ENCODE measurements around the gene SEC16A.

DNA sequence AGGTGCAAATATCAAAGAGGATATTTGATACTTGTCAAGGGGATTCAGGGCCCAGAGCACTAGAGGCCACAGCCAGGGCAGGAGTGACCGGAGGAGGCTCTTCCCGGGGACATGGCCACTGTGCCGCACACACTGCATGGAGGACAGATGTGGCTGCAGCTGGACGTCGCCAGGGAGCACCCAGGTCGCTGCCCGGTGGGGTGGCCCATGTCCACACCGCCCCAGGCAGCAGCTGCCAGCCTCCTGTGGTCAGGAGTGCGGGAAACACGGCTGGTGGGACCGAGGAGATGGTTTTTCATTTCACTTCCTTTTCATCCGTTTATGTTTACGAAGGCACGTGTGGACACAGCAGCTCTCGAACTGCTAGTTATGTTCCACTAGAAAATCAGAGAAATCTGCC is 15.1 kb downstream of the SEC16A start:
- TF ChIP-seq, protein P1, sequence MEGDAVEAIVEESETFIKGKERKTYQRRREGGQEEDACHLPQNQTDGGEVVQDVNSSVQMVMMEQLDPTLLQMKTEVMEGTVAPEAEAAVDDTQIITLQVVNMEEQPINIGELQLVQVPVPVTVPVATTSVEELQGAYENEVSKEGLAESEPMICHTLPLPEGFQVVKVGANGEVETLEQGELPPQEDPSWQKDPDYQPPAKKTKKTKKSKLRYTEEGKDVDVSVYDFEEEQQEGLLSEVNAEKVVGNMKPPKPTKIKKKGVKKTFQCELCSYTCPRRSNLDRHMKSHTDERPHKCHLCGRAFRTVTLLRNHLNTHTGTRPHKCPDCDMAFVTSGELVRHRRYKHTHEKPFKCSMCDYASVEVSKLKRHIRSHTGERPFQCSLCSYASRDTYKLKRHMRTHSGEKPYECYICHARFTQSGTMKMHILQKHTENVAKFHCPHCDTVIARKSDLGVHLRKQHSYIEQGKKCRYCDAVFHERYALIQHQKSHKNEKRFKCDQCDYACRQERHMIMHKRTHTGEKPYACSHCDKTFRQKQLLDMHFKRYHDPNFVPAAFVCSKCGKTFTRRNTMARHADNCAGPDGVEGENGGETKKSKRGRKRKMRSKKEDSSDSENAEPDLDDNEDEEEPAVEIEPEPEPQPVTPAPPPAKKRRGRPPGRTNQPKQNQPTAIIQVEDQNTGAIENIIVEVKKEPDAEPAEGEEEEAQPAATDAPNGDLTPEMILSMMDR (IDR thresholded peaks at IDR 0.05) = no peak
- no peak for TF ChIP-seq POLR2A (IDR thresholded peaks at IDR 0.05)

Measured in Peyer's patch (tissue), 4 donors.